ENCODE results near the gene TCF12.

DNA sequence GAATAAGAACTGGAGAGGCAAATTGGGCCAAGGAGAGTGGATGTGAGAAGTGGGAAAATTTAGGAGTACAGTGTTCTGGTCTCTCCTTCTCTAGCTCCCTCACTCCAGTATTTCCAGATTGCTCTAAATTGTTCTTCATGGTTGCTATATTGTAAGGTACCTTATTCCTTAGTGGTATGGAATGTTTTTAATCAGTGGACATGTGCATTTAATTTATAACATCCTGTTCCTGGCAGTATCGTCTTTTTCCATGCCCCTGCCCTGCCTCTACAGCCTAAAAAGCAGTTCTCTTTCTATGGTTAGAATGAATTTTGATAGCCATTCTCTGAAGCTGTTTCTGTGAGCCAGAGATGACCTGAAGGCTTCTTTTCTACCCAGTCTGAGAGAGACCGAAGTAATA lies 180.5 kb downstream of the TCF12 start:
- no peak for TF ChIP-seq CTCF (IDR thresholded peaks at IDR 0.05; ENCODE audit: extremely low read depth in 1 of 2, insufficient read depth in 1 of 2, low read depth in 1 of 2, low read length in 2 of 2)
- TF ChIP-seq EZH2 (IDR thresholded peaks at IDR 0.05; ENCODE audit: borderline replicate concordance, low read depth, low read length, severe bottlenecking): no peak
- TF ChIP-seq POLR2AphosphoS5 (IDR thresholded peaks at IDR 0.05; ENCODE audit: insufficient read depth, low read depth, low read length): no peak
- TF ChIP-seq, protein P1, sequence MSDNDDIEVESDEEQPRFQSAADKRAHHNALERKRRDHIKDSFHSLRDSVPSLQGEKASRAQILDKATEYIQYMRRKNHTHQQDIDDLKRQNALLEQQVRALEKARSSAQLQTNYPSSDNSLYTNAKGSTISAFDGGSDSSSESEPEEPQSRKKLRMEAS (IDR thresholded peaks at IDR 0.05; ENCODE audit: insufficient read depth, insufficient read length): no peak
- no peak for TF ChIP-seq FOS (IDR thresholded peaks at IDR 0.05; ENCODE audit: borderline replicate concordance, insufficient read depth, low read length)
